ENCODE data around the gene PVALB. TPM values are rescaled to one million over a fixed set of nuclear protein-coding genes. Genes with fewer than 3 reads are reported as not detected.

Gene PVALB
- polyA plus RNA-seq, 1 of the 3 experiments (the other 2 are of a cell fraction): not detected

DNA sequence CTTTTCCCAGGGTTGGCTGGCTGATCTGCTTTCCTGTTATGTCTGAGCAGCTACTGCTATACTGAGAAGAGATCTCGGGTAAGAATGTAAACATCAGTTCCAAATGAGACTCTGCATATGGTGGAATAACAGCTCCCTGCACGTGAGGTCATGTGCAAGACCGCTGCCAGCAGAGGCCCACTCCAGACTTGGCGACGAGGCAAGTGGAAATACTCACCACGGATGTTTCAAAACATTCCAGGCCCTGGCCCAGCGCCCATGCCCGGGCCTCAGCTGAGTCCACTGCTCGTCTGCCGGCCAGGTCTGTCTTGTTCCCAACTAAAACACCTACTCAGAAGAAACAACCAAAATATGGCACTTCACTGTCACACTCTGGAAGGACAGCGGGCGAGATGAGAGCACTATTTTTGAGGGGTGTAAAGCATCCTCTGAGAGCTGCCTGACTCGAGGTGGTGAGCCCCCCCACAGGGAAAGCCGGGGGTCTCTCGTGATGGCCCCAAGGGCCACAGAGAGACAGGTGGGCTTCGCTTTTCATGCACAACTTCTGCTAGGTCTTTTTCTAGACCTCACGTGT lies 54.1 kb downstream of the PVALB start:
- Histone ChIP-seq H3F3A (replicated peaks; ENCODE audit: insufficient read depth) (no peaks in the 10 kb centered on the region), H3K27ac (ENCODE audit: low read depth in 2 of 2, low read length in 1 of 2) (no peak overlapping the region), H3K4me2 (no peak overlapping the region), H3K79me2 (ENCODE audit: insufficient read depth) (no peaks in the 10 kb centered on the region), H3K9me2 (no peaks in the 10 kb centered on the region), H3K4me1 (ENCODE audit: control insufficient read depth in 1 of 2, insufficient read depth in 2 of 2, low read depth in 1 of 2, low read length in 1 of 2) (peaks cover 0 to 2% of the 10 kb centered on the region in 2 experiments; a peak in 1 of 4 replicates), H2AFZ (ENCODE audit: low read depth) (no peak overlapping the region), H3K9me3 (no peaks in the 10 kb centered on the region), H3K27me3 (ENCODE audit: insufficient read depth) (no peaks in the 10 kb centered on the region), H3K9ac (no peak overlapping the region), H4K20me1 (ENCODE audit: insufficient read depth) (no peaks in the 10 kb centered on the region), H3K4me3 (ENCODE audit: low read depth in 2 of 2, low read length in 1 of 2) (no peak overlapping the region), H3K36me3 (replicated peaks in 1 of 2; ENCODE audit: control insufficient read depth in 1 of 2, insufficient read depth in 2 of 2, low read length in 1 of 2) (peaks cover 0 to 25% of the 10 kb centered on the region in 2 experiments)
- ChIA-PET POLR2A (no interaction called here), CTCF (interaction anchor here (0.6 to 1.8 kb wide), 4 partner anchors 11 to 437 kb away, joined by 3 to 10 read pairs (median 4); no protein-coding TSS in a partner anchor)
- DNase-seq: no peak
- WGBS (ENCODE audit: low lambda C conversion rate): 80% methylated on average over 17 of the region's 17 CpGs
- no peak for TF ChIP-seq IRF3 (IDR thresholded peaks at IDR 0.05; ENCODE audit: low read depth, low read length)
- no peak for TF ChIP-seq TEAD4 (IDR thresholded peaks at IDR 0.05; ENCODE audit: borderline replicate concordance, insufficient read depth)
- no peak for TF ChIP-seq ELF1 (IDR thresholded peaks at IDR 0.05)
- TF ChIP-seq GATA2 (CRISPR knock-in tag; IDR thresholded peaks at IDR 0.05): no peak
- TF ChIP-seq, protein P1, sequence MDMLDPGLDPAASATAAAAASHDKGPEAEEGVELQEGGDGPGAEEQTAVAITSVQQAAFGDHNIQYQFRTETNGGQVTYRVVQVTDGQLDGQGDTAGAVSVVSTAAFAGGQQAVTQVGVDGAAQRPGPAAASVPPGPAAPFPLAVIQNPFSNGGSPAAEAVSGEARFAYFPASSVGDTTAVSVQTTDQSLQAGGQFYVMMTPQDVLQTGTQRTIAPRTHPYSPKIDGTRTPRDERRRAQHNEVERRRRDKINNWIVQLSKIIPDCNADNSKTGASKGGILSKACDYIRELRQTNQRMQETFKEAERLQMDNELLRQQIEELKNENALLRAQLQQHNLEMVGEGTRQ (IDR thresholded peaks at IDR 0.05; ENCODE audit: borderline replicate concordance, low read depth, low read length): no peak
- no peak for TF ChIP-seq CHD2 (IDR thresholded peaks at IDR 0.05; ENCODE audit: low read length, partially characterized antibody)
- TF ChIP-seq GABPA (IDR thresholded peaks at IDR 0.05; ENCODE audit: low read depth): no peak
- TF ChIP-seq REST (IDR thresholded peaks at IDR 0.05; ENCODE audit: low read depth, low read length): no peak
- no peak for TF ChIP-seq NRF1 (IDR thresholded peaks at IDR 0.05; ENCODE audit: low read depth, low read length)
- TF ChIP-seq RXRA (IDR thresholded peaks at IDR 0.05; ENCODE audit: borderline replicate concordance, low read depth): no peak
- no peak for TF ChIP-seq NFIC (IDR thresholded peaks at IDR 0.05; ENCODE audit: borderline replicate concordance)
- no peak for TF ChIP-seq TAF1 (IDR thresholded peaks at IDR 0.05; ENCODE audit: borderline replicate concordance, low read depth, low read length)
- no peak for TF ChIP-seq RFX5 (IDR thresholded peaks at IDR 0.05; ENCODE audit: low read length)
- no peak for TF ChIP-seq SIN3A (IDR thresholded peaks at IDR 0.05; ENCODE audit: borderline replicate concordance, low read depth, low read length)
- no peak for TF ChIP-seq FOXM1 (IDR thresholded peaks at IDR 0.05; ENCODE audit: low read depth)
- TF ChIP-seq MXI1 (IDR thresholded peaks at IDR 0.05; ENCODE audit: low read depth, low read length): no peak

All from SK-N-SH (cell line).